Activated CD4-positive, alpha-beta T cell treated with anti-CD3 and anti-CD28 coated beads, Interleukin-2, amount 50 U/mL, for 1 hour (primary cell): ENCODE results near the gene CD80.

Experiments
- DNase-seq: peaks from one replicate; pipeline ENCODE4 v3.0.0-alpha.2; 2020

Gene CD80

GRCh38 chr3:119542168-119542767 lies 17.1 kb downstream of the CD80 start:
- no peak for DNase-seq

- DNase-seq: no peak
Observed at GRCh38 chr3:119541547-119541946, 17.9 kb downstream of the CD80 start.

GRCh38 chr3:119538772-119539171 lies 20.6 kb downstream of the CD80 start:
- DNase-seq: no peak

GRCh38 chr3:119536757-119537156 lies 22.7 kb downstream of the CD80 start:
- no peak for DNase-seq

- no peak for DNase-seq
Observed at GRCh38 chr3:119534296-119534695, 25.1 kb downstream of the CD80 start.

- DNase-seq: no peak
Observed at GRCh38 chr3:119531151-119531550, 28.3 kb downstream of the CD80 start.

- no peak for DNase-seq
Observed at GRCh38 chr3:119530456-119530855, 29.0 kb downstream of the CD80 start.

- DNase-seq: no peak
Observed at GRCh38 chr3:119529883-119530282, 29.5 kb downstream of the CD80 start.

- no peak for DNase-seq
Observed at GRCh38 chr3:119527714-119528113, 31.7 kb downstream of the CD80 start.

- no peak for DNase-seq
Observed at GRCh38 chr3:119524931-119525662, 34.3 kb downstream of the CD80 start.

GRCh38 chr3:119518026-119518425 lies 41.4 kb downstream of the CD80 start:
- DNase-seq: no peak

GRCh38 chr3:119517112-119517511 lies 42.3 kb downstream of the CD80 start:
- DNase-seq: no peak

GRCh38 chr3:119514637-119515036 lies 44.8 kb downstream of the CD80 start:
- no peak for DNase-seq

GRCh38 chr3:119510690-119511089 lies 48.7 kb downstream of the CD80 start:
- DNase-seq: no peak

- DNase-seq: no peak
Observed at GRCh38 chr3:119508172-119508845, 51.1 kb downstream of the CD80 start.

- no peak for DNase-seq
Observed at GRCh38 chr3:119507404-119507803, 52.0 kb downstream of the CD80 start.

GRCh38 chr3:119506631-119507030 lies 52.8 kb downstream of the CD80 start:
- DNase-seq: no peak

- no peak for DNase-seq
Observed at GRCh38 chr3:119500901-119501300, 58.5 kb downstream of the CD80 start.

- DNase-seq: no peak
Observed at GRCh38 chr3:119500265-119500664, 59.1 kb downstream of the CD80 start.

- DNase-seq: peak; percentile 97
Observed at GRCh38 chr3:119498186-119499011, 61.0 kb downstream of the CD80 start, which contains the start of gene TIMMDC1. Gene TIMMDC1, plus strand, starts transcription at chr3:119498547. Its CDS starts 187 bp downstream, at chr3:119498734.

- no peak for DNase-seq
Observed at GRCh38 chr3:119497820-119498185, 61.6 kb downstream of the CD80 start.

GRCh38 chr3:119494597-119494996 lies 64.8 kb downstream of the CD80 start:
- DNase-seq: no peak

GRCh38 chr3:119492810-119493209 lies 66.6 kb downstream of the CD80 start:
- DNase-seq: no peak
